HG02798 (cell line): ENCODE data around the gene RAP1GAP2.
"Not testable (repeated sequence)": the region's sequence is repeated elsewhere in the genome, so short reads cannot be mapped to it uniquely, and the experiment has no call there.

ENCODE experiments used
- ATAC-seq: cut with Tn5 transposase; IDR thresholded peaks from one replicate; pipeline ENCODE4 v1.9.1; 2021; ENCODE audit warnings: mild to moderate bottlenecking; ENCODE audit not compliant: unreplicated experiment, poor library complexity

Gene RAP1GAP2

GRCh38 chr17:2809337-2809736 is 13.1 kb downstream of the RAP1GAP2 start:
- ATAC-seq: no peak

- no peak for ATAC-seq
These were observed 17.8 kb downstream of the RAP1GAP2 start for GRCh38 chr17:2814049-2814448.

GRCh38 chr17:2814481-2815341 is 18.5 kb downstream of the RAP1GAP2 start:
- ATAC-seq: no peak

- no peak for ATAC-seq
These were observed 19.5 kb downstream of the RAP1GAP2 start for GRCh38 chr17:2815781-2816185.

- no peak for ATAC-seq
These were observed 20.4 kb downstream of the RAP1GAP2 start for GRCh38 chr17:2816688-2817087.

- ATAC-seq: not testable (repeated sequence)
These were observed 23.1 kb downstream of the RAP1GAP2 start for GRCh38 chr17:2819294-2819693.

- no peak for ATAC-seq
These were observed 23.8 kb downstream of the RAP1GAP2 start for GRCh38 chr17:2819921-2820501.

- ATAC-seq: no peak
These were observed 25.6 kb downstream of the RAP1GAP2 start for GRCh38 chr17:2821868-2822267.

GRCh38 chr17:2822358-2822757 is 26.1 kb downstream of the RAP1GAP2 start:
- ATAC-seq: no peak

- no peak for ATAC-seq
These were observed 29.2 kb downstream of the RAP1GAP2 start for GRCh38 chr17:2825253-2825970.

- no peak for ATAC-seq
These were observed 32.3 kb downstream of the RAP1GAP2 start for GRCh38 chr17:2828397-2829038.

GRCh38 chr17:2830678-2831077 is 34.4 kb downstream of the RAP1GAP2 start:
- ATAC-seq: no peak

- ATAC-seq: no peak
These were observed 39.5 kb downstream of the RAP1GAP2 start for GRCh38 chr17:2835780-2836179.

GRCh38 chr17:2837147-2837561 is 40.9 kb downstream of the RAP1GAP2 start:
- ATAC-seq: peak; percentile 57

- no peak for ATAC-seq
These were observed 45.4 kb downstream of the RAP1GAP2 start for GRCh38 chr17:2841606-2842005.

GRCh38 chr17:2842464-2842863 is 46.2 kb downstream of the RAP1GAP2 start:
- no peak for ATAC-seq

GRCh38 chr17:2844416-2844815 is 48.2 kb downstream of the RAP1GAP2 start:
- ATAC-seq: no peak

- ATAC-seq: no peak
These were observed 51.4 kb downstream of the RAP1GAP2 start for GRCh38 chr17:2847381-2848333.

- ATAC-seq: no peak
These were observed 53.1 kb downstream of the RAP1GAP2 start for GRCh38 chr17:2849327-2849670.

GRCh38 chr17:2850991-2851390 is 54.8 kb downstream of the RAP1GAP2 start:
- no peak for ATAC-seq
